GM12892 (cell line): ENCODE data around the gene EPHB6.

Experiments
- POLR2A ChIP-seq: IDR thresholded peaks from 2 replicates; pipeline ENCODE4 v1.6.1; 2011; ENCODE audit warnings: low read depth, low read length, control low read depth
- POLR2AphosphoS5 ChIP-seq: IDR thresholded peaks from 2 replicates; pipeline ENCODE4 v1.6.1; 2011; ENCODE audit warnings: low read depth, low read length, control low read depth
- TAF1 ChIP-seq: IDR thresholded peaks from 2 replicates; pipeline ENCODE4 v1.6.1; 2011; ENCODE audit warnings: low read depth, mild to moderate bottlenecking, control low read depth, low read length, borderline replicate concordance

- TF ChIP-seq TAF1 (no peak), POLR2A (no peak), POLR2AphosphoS5 (no peak)
Measured at GRCh38 chr7:142856565-142857245, 1.8 kb downstream of the EPHB6 start.
